A549 (cell line): ENCODE measurements around the gene RELN. TPM values are rescaled to one million over a fixed set of nuclear protein-coding genes. Genes with fewer than 3 reads are reported as not detected.

Source experiments
- ATAC-seq, 2 experiments: fragments of 200-7000 bp in 1 of 2; fragments of >200 bp in 1 of 2; cut with Nextera tagmentation in 1 of 2; cut with Tn5 transposase in 1 of 2; 3 replicates each; pipeline versions ENCODE4 v1.8.0 to v1.9.1; 2018 to 2020; ENCODE audit warnings: mild to moderate bottlenecking in 1 of 2, moderate library complexity in 1 of 2
- CTCF ChIA-PET: fragments of 300-600 bp; sonication (Branson Sonifier 250); formaldehyde crosslinking; extraction: SDS; loops from one replicate; lab custom pipeline; 2021; ENCODE audit warnings: antibody characterized with exemption, inconsistent platforms; lab: Yijun Ruan, JAX
- POLR2A ChIA-PET: fragments of 350-600 bp; formaldehyde crosslinking; extraction: SDS; loops from one replicate; lab custom pipeline; 2021; ENCODE audit warnings: antibody characterized with exemption, inconsistent platforms; lab: Yijun Ruan, JAX
- DNase-seq, 2 experiments: peaks; one replicate each; pipeline versions ENCODE4 v3.0.0 to v3.0.0-alpha.2; 2011 to 2016; ENCODE audit warnings: low read depth in 1 of 2, low spot score in 1 of 2
- FAIRE-seq: peaks from 2 replicates; lab custom pipeline; 2011; peaks lifted over from hg19 to GRCh38; lab: Jason Lieb, UNC
- H3K27ac ChIP-seq, 2 experiments: fragments of >200 bp; sonication (Bioruptor Twin); formaldehyde crosslinking; 3 replicates each; pipeline ENCODE4 v1.5.1; 2016 to 2017
- H3K4me1 ChIP-seq: fragments of >200 bp; sonication (Bioruptor Twin); formaldehyde crosslinking; 3 replicates; pipeline ENCODE4 v1.6.1; 2016
- H3K4me2 ChIP-seq: fragments of >200 bp; sonication (Bioruptor Twin); formaldehyde crosslinking; 3 replicates; pipeline ENCODE4 v1.6.1; 2016
- H3K4me3 ChIP-seq: fragments of >200 bp; sonication (Bioruptor Twin); formaldehyde crosslinking; 3 replicates; pipeline ENCODE4 v1.5.1; 2016
- H3K9me3 ChIP-seq: fragments of >200 bp; sonication (Bioruptor Twin); formaldehyde crosslinking; 3 replicates; pipeline ENCODE4 v1.6.1; 2016
- ATOH8 ChIP-seq: fragments of 250-450 bp; sonication (Bioruptor Pico); IDR thresholded peaks from 2 replicates; pipeline ENCODE4 v1.5.0; 2020; ENCODE audit warnings: low read depth, mild to moderate bottlenecking, moderate library complexity
- BCL3 ChIP-seq: fragments of >200 bp; sonication (Bioruptor Twin); formaldehyde crosslinking; IDR thresholded peaks from 3 replicates; pipeline ENCODE4 v1.6.1; 2016
- CBX8 ChIP-seq: fragments of 200-600 bp; sonication (generic); IDR thresholded peaks from 2 replicates; pipeline ENCODE4 v1.6.1; 2016
- CEBPB ChIP-seq, 2 experiments: fragments of >200 bp in 1 of 2; sonication (Bioruptor Twin) in 1 of 2; formaldehyde crosslinking in 1 of 2; IDR thresholded peaks; 2 replicates each; pipeline ENCODE4 v1.6.1; 2012 to 2016
- CHD4 ChIP-seq: fragments of 200-600 bp; sonication (generic); IDR thresholded peaks from 2 replicates; pipeline ENCODE4 v1.6.1; 2016; ENCODE audit warnings: antibody characterized with exemption, mild to moderate bottlenecking, borderline replicate concordance
- ELK1 ChIP-seq: fragments of 150-350 bp; IDR thresholded peaks from 2 replicates; pipeline ENCODE4 v1.6.1; 2014; ENCODE audit warnings: low read depth, mild to moderate bottlenecking, low read length
- ESRRA ChIP-seq: fragments of 150-350 bp; IDR thresholded peaks from 2 replicates; pipeline ENCODE4 v1.6.1; 2014; ENCODE audit warnings: mild to moderate bottlenecking, low read length, borderline replicate concordance
- GATA3 ChIP-seq: IDR thresholded peaks from 2 replicates; pipeline ENCODE4 v1.6.1; 2012; ENCODE audit warnings: borderline replicate concordance
- HOXB13 ChIP-seq: fragments of 250-450 bp; sonication (Bioruptor Pico); IDR thresholded peaks from 2 replicates; pipeline ENCODE4 v1.5.0; 2020; ENCODE audit warnings: low read depth, mild to moderate bottlenecking, moderate library complexity
- JUN ChIP-seq, 2 experiments: fragments of >200 bp; sonication (Bioruptor Twin); formaldehyde crosslinking; IDR thresholded peaks; 2 replicates in 1 of 2; 3 replicates in 1 of 2; pipeline ENCODE4 v1.6.1; 2016 to 2017
- KDM5A ChIP-seq: fragments of 200-600 bp; sonication (generic); IDR thresholded peaks from 2 replicates; pipeline ENCODE4 v1.6.1; 2016; ENCODE audit warnings: antibody characterized with exemption, mild to moderate bottlenecking
- MAFK ChIP-seq: fragments of 450-650 bp; IDR thresholded peaks from 2 replicates; pipeline ENCODE4 v1.6.1; 2014; ENCODE audit not compliant: partially characterized antibody
- MYC ChIP-seq: IDR thresholded peaks from 2 replicates; pipeline ENCODE4 v1.6.1; 2012; ENCODE audit warnings: mild to moderate bottlenecking, inconsistent platforms, low read length, improper control_type of control experiment, borderline replicate concordance
- POLR2A ChIP-seq: IDR thresholded peaks from 2 replicates; pipeline ENCODE4 v1.6.1; 2012; ENCODE audit warnings: mild to moderate bottlenecking, low read length
- RAD21 ChIP-seq, 2 experiments: fragments of >200 bp in 1 of 2; sonication (Bioruptor Twin) in 1 of 2; formaldehyde crosslinking in 1 of 2; IDR thresholded peaks in 1 of 2; conservative IDR thresholded peaks in 1 of 2; 2 replicates in 1 of 2; 3 replicates in 1 of 2; pipeline ENCODE4 v1.6.1; 2012 to 2018; ENCODE audit warnings: inconsistent platforms in 1 of 2
- RARB ChIP-seq: fragments of 250-450 bp; sonication (Bioruptor Pico); IDR thresholded peaks from 2 replicates; pipeline ENCODE4 v1.8.0; 2021; ENCODE audit warnings: mild to moderate bottlenecking, moderate library complexity
- RCOR1 ChIP-seq: fragments of 150-350 bp; IDR thresholded peaks from 2 replicates; pipeline ENCODE4 v1.6.1; 2014; ENCODE audit warnings: antibody characterized with exemption, low read length, low read depth
- SREBF2 ChIP-seq: fragments of 450-650 bp; IDR thresholded peaks from 2 replicates; pipeline ENCODE4 v1.6.1; 2014; ENCODE audit warnings: mild to moderate bottlenecking, moderate library complexity
- TFCP2L1 ChIP-seq: fragments of 250-450 bp; sonication (Bioruptor Pico); IDR thresholded peaks from 2 replicates; pipeline ENCODE4 v1.5.0; 2021; ENCODE audit warnings: mild to moderate bottlenecking
- USF2 ChIP-seq: fragments of 450-650 bp; IDR thresholded peaks from 2 replicates; pipeline ENCODE4 v1.6.1; 2014; ENCODE audit warnings: antibody characterized with exemption
- ZC3H11A ChIP-seq: fragments of 450-650 bp; IDR thresholded peaks from 2 replicates; pipeline ENCODE4 v1.6.1; 2014; ENCODE audit warnings: antibody characterized with exemption, mild to moderate bottlenecking
- ZNF302 ChIP-seq: fragments of 250-450 bp; sonication (Bioruptor Pico); IDR thresholded peaks from 2 replicates; pipeline ENCODE4 v1.9.0; 2021; ENCODE audit warnings: inconsistent platforms, mild to moderate bottlenecking, moderate library complexity
- ZSCAN20 ChIP-seq: fragments of 250-450 bp; sonication (Bioruptor Pico); IDR thresholded peaks from 2 replicates; pipeline ENCODE4 v1.8.0; 2022; ENCODE audit warnings: mild to moderate bottlenecking, moderate library complexity
- WGBS: methylation state at CpG from one replicate; pipeline ENCODE4 v1.1.6; 2017; ENCODE audit errors: missing lambda C conversion rate; 5-methylcytosine and 5-hydroxymethylcytosine counted together
- polyA plus RNA-seq, 4 experiments: library from polyadenylated mRNA; depleted of rRNA in 3 of 4; stranded (reverse); fragments of >200 nt; fragmentation: RNase III in 1 of 4; extraction: RNeasy Plus Mini Kit Qiagen cat#74134 plus additional on column Dnase treatment in 1 of 4; gene quantifications; 2 replicates in 3 of 4; 3 replicates in 1 of 4; pipeline ENCODE4 v1.2.3, GENCODE V29; 2011 to 2017

The RELN gene
- polyA plus RNA-seq, 2 of the 4 experiments (the other 2 are of a cell fraction) = not detected

- H3K27ac ChIP-seq = no peak overlapping the region
- 86% methylated on average over 2 of the region's 2 CpGs for WGBS
- H3K4me3 ChIP-seq = no peak overlapping the region
- no peak overlapping the region for H3K4me2 ChIP-seq
- DNase-seq (no peak), FAIRE-seq (no peak), ATAC-seq (no peak)
- CTCF ChIA-PET = no interaction called here
- TF ChIP-seq HOXB13 (no peak), TFCP2L1 (no peak), ZC3H11A (no peak), CHD4 (no peak), JUN (IDR thresholded peaks at IDR 0.05) (no peak), BCL3 (no peak)
- H3K4me1 ChIP-seq = no peaks in the 10 kb centered on the region
- no peaks in the 10 kb centered on the region for H3K9me3 ChIP-seq
- POLR2A ChIA-PET = no interaction called here
Observed at GRCh38 chr7:103628742-103629141, 360.7 kb downstream of the RELN start.

- ChIA-PET CTCF (no interaction called here), POLR2A (no interaction called here)
- Histone ChIP-seq H3K4me2 (no peak overlapping the region), H3K9me3 (no peaks in the 10 kb centered on the region), H3K4me3 (no peak overlapping the region), H3K27ac (no peak overlapping the region), H3K4me1 (no peaks in the 10 kb centered on the region)
- 14% methylated on average over 1 of the region's 1 CpG for WGBS
- no peak for ATAC-seq
- no peak for DNase-seq
- no peak for TF ChIP-seq MYC
- no peak for TF ChIP-seq KDM5A
- no peak for TF ChIP-seq USF2
- no peak for TF ChIP-seq ZNF302 (CRISPR knock-in tag)
- no peak for TF ChIP-seq ATOH8 (CRISPR knock-in tag)
- no peak for TF ChIP-seq ELK1
- TF ChIP-seq RCOR1 = no peak
- TF ChIP-seq POLR2A = no peak
- no peak for TF ChIP-seq CBX8
- TF ChIP-seq CEBPB (IDR thresholded peaks at IDR 0.05) = no peak
- TF ChIP-seq RARB = no peak
- no peak for TF ChIP-seq SREBF2
- TF ChIP-seq RAD21 (conservative IDR thresholded peaks at IDR 0.05 in 1 of 2, IDR thresholded peaks at IDR 0.05 in 1 of 2) = no peak
- no peak for TF ChIP-seq MAFK
- no peak for TF ChIP-seq ESRRA
- no peak for TF ChIP-seq ZSCAN20 (CRISPR knock-in tag)
- TF ChIP-seq JUN (IDR thresholded peaks at IDR 0.05) = no peak
- FAIRE-seq = no peak
Observed at GRCh38 chr7:103626776-103627175, 362.7 kb downstream of the RELN start.

GRCh38 chr7:103622274-103622673 is 367.2 kb downstream of the RELN start:
- ATAC-seq = no peak
- H3K9me3 ChIP-seq = no peaks in the 10 kb centered on the region
- no peak overlapping the region for H3K4me3 ChIP-seq
- FAIRE-seq = no peak
- POLR2A ChIA-PET = no interaction called here
- H3K27ac ChIP-seq = no peak overlapping the region
- H3K4me1 ChIP-seq = no peaks in the 10 kb centered on the region
- TF ChIP-seq GATA3 = no peak
- H3K4me2 ChIP-seq = no peak overlapping the region
- DNase-seq = no peak
- CTCF ChIA-PET = interaction anchor here (0.7 to 1.6 kb wide), 2 partner anchors 8 to 48 kb away, joined by 3 to 4 read pairs; no protein-coding TSS in a partner anchor
